Neural progenitor cell (in vitro differentiated cells): ENCODE results near the gene ENPP1. TPM values are rescaled to one million over a fixed set of nuclear protein-coding genes. Genes with fewer than 3 reads are reported as not detected.

Experiments
- DNase-seq: peaks from one replicate; pipeline ENCODE4 v3.0.0-alpha.2; 2016; ENCODE audit warnings: low spot score
- H2AFZ ChIP-seq: fragments of 200-600 bp; sonication (generic); replicated peaks from 2 replicates; pipeline ENCODE4 v1.6.1; 2016; ENCODE audit warnings: antibody characterized with exemption
- H3F3A ChIP-seq: fragments of 200-600 bp; sonication (generic); 2 replicates; pipeline ENCODE4 v1.6.1; 2016; ENCODE audit warnings: antibody characterized with exemption, low read depth
- H3K27ac ChIP-seq: fragments of 200-600 bp; sonication (generic); 2 replicates; pipeline ENCODE4 v1.5.1; 2016; ENCODE audit warnings: mild to moderate bottlenecking
- H3K27me3 ChIP-seq: fragments of 200-600 bp; sonication (generic); 2 replicates; pipeline ENCODE4 v1.6.1; 2016; ENCODE audit warnings: mild to moderate bottlenecking, moderate library complexity
- H3K36me3 ChIP-seq: fragments of 200-600 bp; sonication (generic); 2 replicates; pipeline ENCODE4 v1.5.1; 2016
- H3K4me1 ChIP-seq: fragments of 200-600 bp; sonication (generic); 2 replicates; pipeline ENCODE4 v1.6.1; 2016; ENCODE audit warnings: mixed run types
- H3K4me2 ChIP-seq: fragments of 200-600 bp; sonication (generic); 2 replicates; pipeline ENCODE4 v1.6.1; 2016
- H3K4me3 ChIP-seq: fragments of 200-600 bp; sonication (generic); 2 replicates; pipeline ENCODE4 v1.5.1; 2016
- H3K79me2 ChIP-seq: fragments of 200-600 bp; sonication (generic); 2 replicates; pipeline ENCODE4 v1.6.1; 2016; ENCODE audit warnings: low read depth
- H3K9ac ChIP-seq: fragments of 200-600 bp; sonication (generic); 2 replicates; pipeline ENCODE4 v1.6.1; 2016
- H3K9me3 ChIP-seq: fragments of 200-600 bp; sonication (generic); 2 replicates; pipeline ENCODE4 v1.5.1; 2016; ENCODE audit warnings: low read depth
- H4K20me1 ChIP-seq: fragments of 200-600 bp; sonication (generic); 2 replicates; pipeline ENCODE4 v1.6.1; 2016; ENCODE audit warnings: low read depth
- H3K27ac Mint-ChIP-seq: 3 replicates; pipeline ENCODE4 v1.8.0; 2021; ENCODE audit warnings: mixed read lengths
- H3K27me3 Mint-ChIP-seq: 2 replicates; pipeline ENCODE4 v1.8.0; 2022; ENCODE audit warnings: low read depth, mild to moderate bottlenecking, inconsistent platforms, moderate library complexity, mixed read lengths; ENCODE audit not compliant: insufficient read depth
- H3K36me3 Mint-ChIP-seq: 3 replicates; pipeline ENCODE4 v1.8.0; 2021; ENCODE audit warnings: mixed read lengths
- H3K4me1 Mint-ChIP-seq: 3 replicates; pipeline ENCODE4 v1.8.0; 2021; ENCODE audit warnings: mixed read lengths
- H3K4me3 Mint-ChIP-seq: 3 replicates; pipeline ENCODE4 v1.8.0; 2021; ENCODE audit warnings: mild to moderate bottlenecking, moderate library complexity, mixed read lengths
- H3K9me3 Mint-ChIP-seq: 3 replicates; pipeline ENCODE4 v1.8.0; 2020; ENCODE audit warnings: mixed read lengths
- EZH2 ChIP-seq: fragments of 200-600 bp; sonication (generic); IDR thresholded peaks from 2 replicates; pipeline ENCODE4 v1.6.1; 2017; ENCODE audit warnings: antibody characterized with exemption, mild to moderate bottlenecking, moderate library complexity
- EZH2phosphoT487 ChIP-seq: fragments of 200-600 bp; sonication (generic); IDR thresholded peaks from 2 replicates; pipeline ENCODE4 v1.6.1; 2017; ENCODE audit warnings: antibody characterized with exemption
- total RNA-seq: library from RNA; depleted of rRNA; stranded (reverse); fragments of >200 nt; gene quantifications from 2 replicates; pipeline ENCODE4 v1.2.3, GENCODE V29; 2015; ENCODE audit warnings: low replicate concordance
- TF ChIP-seq, protein P1 (sequence below): fragments of 200-600 bp; sonication (generic); IDR thresholded peaks from 2 replicates; pipeline ENCODE4 v1.5.1; 2017; ENCODE audit warnings: antibody characterized with exemption, mild to moderate bottlenecking

The ENPP1 gene
- total RNA-seq, 1 donor from 2014 or later = 9.7 TPM

DNA sequence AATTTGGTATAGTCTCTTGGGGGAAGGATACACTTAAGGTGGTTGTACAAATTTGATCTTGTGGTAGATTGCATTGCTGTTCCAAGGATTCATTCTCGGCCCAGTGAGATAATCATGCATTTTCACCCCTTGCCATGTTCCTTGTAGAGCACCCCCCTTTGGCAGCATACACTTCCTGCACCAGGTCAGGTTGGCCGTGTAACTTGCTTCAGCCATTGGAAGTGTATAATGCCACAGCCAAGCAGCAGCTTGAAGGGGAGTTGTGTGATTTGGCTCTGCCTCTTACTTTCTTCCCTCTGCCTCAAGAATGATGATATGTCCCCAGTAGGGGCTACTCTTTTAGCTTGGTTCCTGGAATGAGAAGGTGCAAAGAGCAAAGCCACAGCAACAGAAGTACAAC, 121.4 kb downstream of the ENPP1 start:
- TF ChIP-seq EZH2 = no peak
- TF ChIP-seq, protein P1, sequence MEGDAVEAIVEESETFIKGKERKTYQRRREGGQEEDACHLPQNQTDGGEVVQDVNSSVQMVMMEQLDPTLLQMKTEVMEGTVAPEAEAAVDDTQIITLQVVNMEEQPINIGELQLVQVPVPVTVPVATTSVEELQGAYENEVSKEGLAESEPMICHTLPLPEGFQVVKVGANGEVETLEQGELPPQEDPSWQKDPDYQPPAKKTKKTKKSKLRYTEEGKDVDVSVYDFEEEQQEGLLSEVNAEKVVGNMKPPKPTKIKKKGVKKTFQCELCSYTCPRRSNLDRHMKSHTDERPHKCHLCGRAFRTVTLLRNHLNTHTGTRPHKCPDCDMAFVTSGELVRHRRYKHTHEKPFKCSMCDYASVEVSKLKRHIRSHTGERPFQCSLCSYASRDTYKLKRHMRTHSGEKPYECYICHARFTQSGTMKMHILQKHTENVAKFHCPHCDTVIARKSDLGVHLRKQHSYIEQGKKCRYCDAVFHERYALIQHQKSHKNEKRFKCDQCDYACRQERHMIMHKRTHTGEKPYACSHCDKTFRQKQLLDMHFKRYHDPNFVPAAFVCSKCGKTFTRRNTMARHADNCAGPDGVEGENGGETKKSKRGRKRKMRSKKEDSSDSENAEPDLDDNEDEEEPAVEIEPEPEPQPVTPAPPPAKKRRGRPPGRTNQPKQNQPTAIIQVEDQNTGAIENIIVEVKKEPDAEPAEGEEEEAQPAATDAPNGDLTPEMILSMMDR = peak; percentile 44
- no peak for TF ChIP-seq EZH2phosphoT487
- peak overlapping the region; percentile 57 for H2AFZ ChIP-seq
- H3K9ac ChIP-seq = no peak overlapping the region
- H3K27me3 ChIP-seq = no peaks in the 10 kb centered on the region
- no peak overlapping the region for H3K4me2 ChIP-seq
- H4K20me1 ChIP-seq = no peaks in the 10 kb centered on the region
- no peaks in the 10 kb centered on the region for H3K4me1 ChIP-seq
- no peaks in the 10 kb centered on the region for H3K27me3 Mint-ChIP-seq
- no peak overlapping the region for H3K27ac Mint-ChIP-seq
- no peak overlapping the region for H3K4me3 ChIP-seq
- H3K36me3 Mint-ChIP-seq = no peaks in the 10 kb centered on the region
- no peaks in the 10 kb centered on the region for H3F3A ChIP-seq
- H3K36me3 ChIP-seq = no peaks in the 10 kb centered on the region
- no peaks in the 10 kb centered on the region for H3K79me2 ChIP-seq
- H3K4me3 Mint-ChIP-seq = no peak overlapping the region
- H3K27ac ChIP-seq = no peak overlapping the region
- H3K9me3 ChIP-seq = no peaks in the 10 kb centered on the region
- H3K9me3 Mint-ChIP-seq = peaks cover 3% of the 10 kb centered on the region
- no peaks in the 10 kb centered on the region for H3K4me1 Mint-ChIP-seq
- peak; percentile 37 for DNase-seq

DNA sequence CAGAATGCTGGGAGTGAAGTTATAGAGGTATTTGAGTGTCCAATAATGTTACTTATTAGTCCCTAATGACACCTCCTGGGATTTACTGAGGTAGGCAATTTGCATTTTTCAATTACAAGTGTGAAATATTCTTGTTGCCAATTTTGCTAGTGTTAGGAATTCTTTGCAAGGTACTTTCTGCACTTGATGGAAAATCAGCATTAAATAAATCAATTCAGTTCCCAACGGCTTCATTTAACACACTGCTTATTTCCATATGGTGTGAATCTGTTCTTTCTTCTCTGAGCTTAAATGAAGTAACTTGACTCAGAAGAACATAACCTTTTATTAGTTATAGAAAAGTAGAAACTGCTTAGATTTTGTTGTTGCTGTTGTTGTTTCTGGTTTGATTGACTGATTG, 122.2 kb downstream of the ENPP1 start:
- no peak for TF ChIP-seq EZH2
- no peak for TF ChIP-seq EZH2phosphoT487
- TF ChIP-seq, protein P1 = no peak
- no peak overlapping the region for H3K4me3 ChIP-seq
- H3K9me3 Mint-ChIP-seq = peaks cover 3% of the 10 kb centered on the region
- H3K27me3 ChIP-seq = no peaks in the 10 kb centered on the region
- no peaks in the 10 kb centered on the region for H3F3A ChIP-seq
- H4K20me1 ChIP-seq = no peaks in the 10 kb centered on the region
- H3K9me3 ChIP-seq = no peaks in the 10 kb centered on the region
- H3K79me2 ChIP-seq = no peaks in the 10 kb centered on the region
- no peak overlapping the region for H3K4me2 ChIP-seq
- H3K36me3 Mint-ChIP-seq = no peaks in the 10 kb centered on the region
- H3K4me1 ChIP-seq = no peaks in the 10 kb centered on the region
- H3K9ac ChIP-seq = no peak overlapping the region
- H3K27me3 Mint-ChIP-seq = no peaks in the 10 kb centered on the region
- DNase-seq = no peak
- H2AFZ ChIP-seq = no peak overlapping the region
- no peak overlapping the region for H3K4me3 Mint-ChIP-seq
- H3K36me3 ChIP-seq = no peaks in the 10 kb centered on the region
- H3K27ac Mint-ChIP-seq = no peak overlapping the region
- no peak overlapping the region for H3K27ac ChIP-seq
- no peaks in the 10 kb centered on the region for H3K4me1 Mint-ChIP-seq

DNA sequence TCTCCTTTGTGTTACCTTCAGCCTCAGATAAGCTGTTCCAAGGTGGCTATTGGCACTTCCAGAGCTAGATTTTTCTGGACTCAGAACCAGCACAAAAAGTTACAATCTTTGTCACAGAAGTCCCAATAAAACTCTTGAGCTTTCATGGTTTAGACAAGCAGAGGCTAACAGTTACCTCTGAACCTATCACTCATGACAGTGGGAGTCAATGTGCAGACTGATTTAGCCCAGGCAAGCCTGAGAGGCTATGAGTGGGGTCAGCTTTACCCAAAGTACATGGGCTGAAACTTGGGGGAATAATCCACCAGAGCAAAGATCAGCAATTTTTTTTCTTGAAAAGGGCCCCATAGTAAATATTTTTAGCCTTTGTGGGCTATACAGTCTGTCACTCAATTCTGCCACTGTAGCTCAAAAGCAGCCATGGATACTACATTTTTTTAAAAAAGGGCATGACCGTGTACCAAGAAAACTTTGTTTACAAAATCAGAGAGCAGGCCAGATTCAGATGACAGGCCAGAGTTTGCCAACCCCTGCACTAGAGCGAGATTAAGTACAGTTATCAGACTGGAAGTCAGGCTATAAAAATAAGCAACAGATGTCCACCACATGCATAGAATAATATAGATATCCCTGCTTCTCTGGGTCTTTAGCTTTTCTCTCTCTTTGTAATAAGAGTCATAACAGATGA, 123.4 kb downstream of the ENPP1 start:
- Histone ChIP-seq H3K9me3 (no peaks in the 10 kb centered on the region), H3F3A (no peaks in the 10 kb centered on the region), H2AFZ (no peak overlapping the region), H3K79me2 (no peaks in the 10 kb centered on the region), H3K27ac (no peak overlapping the region), H4K20me1 (no peaks in the 10 kb centered on the region), H3K4me3 (no peak overlapping the region), H3K4me2 (no peak overlapping the region), H3K4me1 (no peaks in the 10 kb centered on the region), H3K36me3 (no peaks in the 10 kb centered on the region), H3K27me3 (no peaks in the 10 kb centered on the region), H3K9ac (no peak overlapping the region)
- Mint-ChIP-seq H3K4me3 (no peak overlapping the region), H3K9me3 (peaks cover 3% of the 10 kb centered on the region), H3K27ac (no peak overlapping the region), H3K36me3 (no peaks in the 10 kb centered on the region), H3K4me1 (no peaks in the 10 kb centered on the region), H3K27me3 (no peaks in the 10 kb centered on the region)
- TF ChIP-seq EZH2phosphoT487 = no peak
- TF ChIP-seq EZH2 = no peak
- TF ChIP-seq, protein P1 = no peak
- DNase-seq = no peak
